WTC11 (cell line): ENCODE results near the gene SYNE3. TPM values are rescaled to one million over a fixed set of nuclear protein-coding genes. Genes with fewer than 3 reads are reported as not detected.

Source experiments
- ATAC-seq: fragments of 200-7000 bp; cut with Tn5 transposase; 2 replicates; pipeline ENCODE4 v1.10.0; 2021; ENCODE audit warnings: mild to moderate bottlenecking, moderate library complexity
- CTCF ChIA-PET: fragments of 300-600 bp; sonication (Branson Sonifier 250); formaldehyde crosslinking; loops from one replicate; lab custom pipeline; 2021; ENCODE audit warnings: antibody characterized with exemption; lab: Charles Lee
- POLR2A ChIA-PET: fragments of 350-600 bp; sonication (Branson Sonifier 250); formaldehyde crosslinking; loops from one replicate; lab custom pipeline; 2021; ENCODE audit warnings: antibody characterized with exemption; lab: Charles Lee
- DNase-seq: peaks from one replicate; pipeline ENCODE4 v3.0.0; 2021; ENCODE audit warnings: low spot score
- H3K27ac Mint-ChIP-seq: 2 replicates; pipeline ENCODE4 v1.8.0; 2021; ENCODE audit warnings: mixed read lengths
- H3K27me3 Mint-ChIP-seq: 2 replicates; pipeline ENCODE4 v1.8.0; 2021; ENCODE audit warnings: low read depth, mild to moderate bottlenecking, moderate library complexity, mixed read lengths
- H3K36me3 Mint-ChIP-seq: 2 replicates; pipeline ENCODE4 v1.8.0; 2021; ENCODE audit warnings: mixed read lengths
- H3K4me1 Mint-ChIP-seq: 2 replicates; pipeline ENCODE4 v1.8.0; 2022; ENCODE audit warnings: mixed read lengths
- H3K4me3 Mint-ChIP-seq: 2 replicates; pipeline ENCODE4 v1.8.0; 2021; ENCODE audit warnings: mild to moderate bottlenecking, moderate library complexity, mixed read lengths
- H3K9me3 Mint-ChIP-seq: 2 replicates; pipeline ENCODE4 v1.8.0; 2021; ENCODE audit warnings: mixed read lengths
- ATF1 ChIP-seq: sonication (generic); formaldehyde crosslinking; IDR thresholded peaks from 2 replicates; pipeline ENCODE4 v1.8.1; 2023; ENCODE audit warnings: mild to moderate bottlenecking, moderate library complexity, missing genetic modification reagents
- CREB1 ChIP-seq: sonication (generic); formaldehyde crosslinking; IDR thresholded peaks from 2 replicates; pipeline ENCODE4 v1.8.0; 2023; ENCODE audit warnings: mild to moderate bottlenecking, missing genetic modification reagents
- GABPB1 ChIP-seq: sonication (generic); formaldehyde crosslinking; IDR thresholded peaks from 2 replicates; pipeline ENCODE4 v1.8.1; 2023; ENCODE audit warnings: mild to moderate bottlenecking, missing genetic modification reagents
- GTF2I ChIP-seq: fragments of 250-450 bp; sonication (Bioruptor Pico); conservative IDR thresholded peaks from 2 replicates; pipeline ENCODE4 v1.4.0; 2021; ENCODE audit warnings: mild to moderate bottlenecking
- NR1H2 ChIP-seq: sonication (generic); formaldehyde crosslinking; IDR thresholded peaks from 2 replicates; pipeline ENCODE4 v1.9.0; 2021; ENCODE audit warnings: mild to moderate bottlenecking, moderate library complexity, missing genetic modification reagents
- SMAD3 ChIP-seq: sonication (generic); formaldehyde crosslinking; IDR thresholded peaks from 2 replicates; pipeline ENCODE4 v1.8.0; 2022; ENCODE audit warnings: missing genetic modification reagents, mild to moderate bottlenecking, borderline replicate concordance
- SMAD4 ChIP-seq: sonication (generic); formaldehyde crosslinking; IDR thresholded peaks from 2 replicates; pipeline ENCODE4 v1.8.0; 2022; ENCODE audit warnings: mild to moderate bottlenecking, missing genetic modification reagents
- TCF7 ChIP-seq: sonication (generic); formaldehyde crosslinking; IDR thresholded peaks from 2 replicates; pipeline ENCODE4 v1.8.0; 2022; ENCODE audit warnings: mild to moderate bottlenecking, low read depth, missing genetic modification reagents, moderate library complexity
- TEAD4 ChIP-seq: sonication (generic); formaldehyde crosslinking; IDR thresholded peaks from 2 replicates; pipeline ENCODE4 v1.8.0; 2022; ENCODE audit warnings: mild to moderate bottlenecking, missing genetic modification reagents
- ZNF121 ChIP-seq: sonication (generic); formaldehyde crosslinking; IDR thresholded peaks from 2 replicates; pipeline ENCODE4 v1.8.0; 2023; ENCODE audit warnings: missing genetic modification reagents
- ZNF138 ChIP-seq: sonication (generic); formaldehyde crosslinking; conservative IDR thresholded peaks from 2 replicates; pipeline ENCODE4 v1.8.1; 2022; ENCODE audit warnings: mild to moderate bottlenecking, moderate library complexity, missing genetic modification reagents
- total RNA-seq: library from RNA; stranded (reverse); gene quantifications from 3 replicates; pipeline ENCODE4 v1.2.3, GENCODE V29; 2021
- TF ChIP-seq, protein P1 (sequence below): sonication (generic); formaldehyde crosslinking; IDR thresholded peaks from 2 replicates; pipeline ENCODE4 v1.8.0; 2022; ENCODE audit warnings: missing genetic modification reagents
- TF ChIP-seq, protein P2 (sequence below): sonication (generic); formaldehyde crosslinking; IDR thresholded peaks from 2 replicates; pipeline ENCODE4 v1.8.1; 2023; ENCODE audit warnings: mild to moderate bottlenecking, missing genetic modification reagents
- TF ChIP-seq, protein P3 (sequence below): fragments of 250-450 bp; sonication (Bioruptor Pico); IDR thresholded peaks from 2 replicates; pipeline ENCODE4 v1.9.0; 2021; ENCODE audit warnings: mild to moderate bottlenecking
- TF ChIP-seq, protein P4 (sequence below): fragments of 250-450 bp; sonication (Bioruptor Pico); conservative IDR thresholded peaks from 2 replicates; pipeline ENCODE4 v1.9.0; 2021; ENCODE audit warnings: mild to moderate bottlenecking
- TF ChIP-seq, protein P5 (sequence below): sonication (generic); formaldehyde crosslinking; IDR thresholded peaks from 2 replicates; pipeline ENCODE4 v1.8.1; 2023; ENCODE audit warnings: mild to moderate bottlenecking, missing genetic modification reagents, moderate library complexity
- TF ChIP-seq, protein P6 (sequence below): sonication (generic); formaldehyde crosslinking; IDR thresholded peaks from 2 replicates; pipeline ENCODE4 v1.8.1; 2023; ENCODE audit warnings: mild to moderate bottlenecking, missing genetic modification reagents, moderate library complexity
- TF ChIP-seq, protein P7 (sequence below): sonication (generic); formaldehyde crosslinking; IDR thresholded peaks from 2 replicates; pipeline ENCODE4 v1.8.0; 2023; ENCODE audit warnings: missing genetic modification reagents, mild to moderate bottlenecking, borderline replicate concordance
- TF ChIP-seq, protein P8 (sequence below): sonication (generic); formaldehyde crosslinking; IDR thresholded peaks from 2 replicates; pipeline ENCODE4 v1.8.0; 2022; ENCODE audit warnings: mild to moderate bottlenecking, missing genetic modification reagents

SYNE3 gene
- total RNA-seq, 1 experiment from 2014 or later, result 0.24 TPM

DNA sequence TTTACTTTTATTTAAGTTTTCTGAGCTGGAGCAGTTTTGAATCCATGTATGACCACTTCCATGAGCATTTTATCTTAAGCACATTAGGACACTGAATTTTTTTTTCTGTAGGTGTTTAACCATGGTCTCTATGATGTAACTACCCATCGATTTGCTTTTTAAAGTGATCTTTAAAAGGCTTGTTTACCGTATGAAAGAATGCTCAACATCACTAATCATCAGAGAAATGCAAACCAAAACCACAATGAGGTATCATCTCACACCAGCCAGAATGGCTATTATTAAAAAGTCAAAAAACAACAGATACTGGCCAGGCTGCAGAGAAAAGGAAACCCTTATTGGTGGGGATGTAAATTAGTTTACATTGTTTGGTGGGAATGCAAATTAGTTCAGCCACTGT, 41.4 kb upstream of the SYNE3 start (continued):
- TF ChIP-seq NR1H2 (CRISPR knock-in tag), result no peak
- TF ChIP-seq TCF7 (CRISPR knock-in tag), result no peak
- no peak for TF ChIP-seq GABPB1
- TF ChIP-seq TEAD4, result no peak
- TF ChIP-seq, protein P1, sequence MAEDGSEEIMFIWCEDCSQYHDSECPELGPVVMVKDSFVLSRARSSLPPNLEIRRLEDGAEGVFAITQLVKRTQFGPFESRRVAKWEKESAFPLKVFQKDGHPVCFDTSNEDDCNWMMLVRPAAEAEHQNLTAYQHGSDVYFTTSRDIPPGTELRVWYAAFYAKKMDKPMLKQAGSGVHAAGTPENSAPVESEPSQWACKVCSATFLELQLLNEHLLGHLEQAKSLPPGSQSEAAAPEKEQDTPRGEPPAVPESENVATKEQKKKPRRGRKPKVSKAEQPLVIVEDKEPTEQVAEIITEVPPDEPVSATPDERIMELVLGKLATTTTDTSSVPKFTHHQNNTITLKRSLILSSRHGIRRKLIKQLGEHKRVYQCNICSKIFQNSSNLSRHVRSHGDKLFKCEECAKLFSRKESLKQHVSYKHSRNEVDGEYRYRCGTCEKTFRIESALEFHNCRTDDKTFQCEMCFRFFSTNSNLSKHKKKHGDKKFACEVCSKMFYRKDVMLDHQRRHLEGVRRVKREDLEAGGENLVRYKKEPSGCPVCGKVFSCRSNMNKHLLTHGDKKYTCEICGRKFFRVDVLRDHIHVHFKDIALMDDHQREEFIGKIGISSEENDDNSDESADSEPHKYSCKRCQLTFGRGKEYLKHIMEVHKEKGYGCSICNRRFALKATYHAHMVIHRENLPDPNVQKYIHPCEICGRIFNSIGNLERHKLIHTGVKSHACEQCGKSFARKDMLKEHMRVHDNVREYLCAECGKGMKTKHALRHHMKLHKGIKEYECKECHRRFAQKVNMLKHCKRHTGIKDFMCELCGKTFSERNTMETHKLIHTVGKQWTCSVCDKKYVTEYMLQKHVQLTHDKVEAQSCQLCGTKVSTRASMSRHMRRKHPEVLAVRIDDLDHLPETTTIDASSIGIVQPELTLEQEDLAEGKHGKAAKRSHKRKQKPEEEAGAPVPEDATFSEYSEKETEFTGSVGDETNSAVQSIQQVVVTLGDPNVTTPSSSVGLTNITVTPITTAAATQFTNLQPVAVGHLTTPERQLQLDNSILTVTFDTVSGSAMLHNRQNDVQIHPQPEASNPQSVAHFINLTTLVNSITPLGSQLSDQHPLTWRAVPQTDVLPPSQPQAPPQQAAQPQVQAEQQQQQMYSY (CRISPR knock-in tag), result no peak
- TF ChIP-seq, protein P2, sequence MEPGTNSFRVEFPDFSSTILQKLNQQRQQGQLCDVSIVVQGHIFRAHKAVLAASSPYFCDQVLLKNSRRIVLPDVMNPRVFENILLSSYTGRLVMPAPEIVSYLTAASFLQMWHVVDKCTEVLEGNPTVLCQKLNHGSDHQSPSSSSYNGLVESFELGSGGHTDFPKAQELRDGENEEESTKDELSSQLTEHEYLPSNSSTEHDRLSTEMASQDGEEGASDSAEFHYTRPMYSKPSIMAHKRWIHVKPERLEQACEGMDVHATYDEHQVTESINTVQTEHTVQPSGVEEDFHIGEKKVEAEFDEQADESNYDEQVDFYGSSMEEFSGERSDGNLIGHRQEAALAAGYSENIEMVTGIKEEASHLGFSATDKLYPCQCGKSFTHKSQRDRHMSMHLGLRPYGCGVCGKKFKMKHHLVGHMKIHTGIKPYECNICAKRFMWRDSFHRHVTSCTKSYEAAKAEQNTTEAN (CRISPR knock-in tag), result no peak
- TF ChIP-seq, protein P3, sequence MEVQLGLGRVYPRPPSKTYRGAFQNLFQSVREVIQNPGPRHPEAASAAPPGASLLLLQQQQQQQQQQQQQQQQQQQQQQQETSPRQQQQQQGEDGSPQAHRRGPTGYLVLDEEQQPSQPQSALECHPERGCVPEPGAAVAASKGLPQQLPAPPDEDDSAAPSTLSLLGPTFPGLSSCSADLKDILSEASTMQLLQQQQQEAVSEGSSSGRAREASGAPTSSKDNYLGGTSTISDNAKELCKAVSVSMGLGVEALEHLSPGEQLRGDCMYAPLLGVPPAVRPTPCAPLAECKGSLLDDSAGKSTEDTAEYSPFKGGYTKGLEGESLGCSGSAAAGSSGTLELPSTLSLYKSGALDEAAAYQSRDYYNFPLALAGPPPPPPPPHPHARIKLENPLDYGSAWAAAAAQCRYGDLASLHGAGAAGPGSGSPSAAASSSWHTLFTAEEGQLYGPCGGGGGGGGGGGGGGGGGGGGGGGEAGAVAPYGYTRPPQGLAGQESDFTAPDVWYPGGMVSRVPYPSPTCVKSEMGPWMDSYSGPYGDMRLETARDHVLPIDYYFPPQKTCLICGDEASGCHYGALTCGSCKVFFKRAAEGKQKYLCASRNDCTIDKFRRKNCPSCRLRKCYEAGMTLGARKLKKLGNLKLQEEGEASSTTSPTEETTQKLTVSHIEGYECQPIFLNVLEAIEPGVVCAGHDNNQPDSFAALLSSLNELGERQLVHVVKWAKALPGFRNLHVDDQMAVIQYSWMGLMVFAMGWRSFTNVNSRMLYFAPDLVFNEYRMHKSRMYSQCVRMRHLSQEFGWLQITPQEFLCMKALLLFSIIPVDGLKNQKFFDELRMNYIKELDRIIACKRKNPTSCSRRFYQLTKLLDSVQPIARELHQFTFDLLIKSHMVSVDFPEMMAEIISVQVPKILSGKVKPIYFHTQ, result no peak
- TF ChIP-seq, protein P4, sequence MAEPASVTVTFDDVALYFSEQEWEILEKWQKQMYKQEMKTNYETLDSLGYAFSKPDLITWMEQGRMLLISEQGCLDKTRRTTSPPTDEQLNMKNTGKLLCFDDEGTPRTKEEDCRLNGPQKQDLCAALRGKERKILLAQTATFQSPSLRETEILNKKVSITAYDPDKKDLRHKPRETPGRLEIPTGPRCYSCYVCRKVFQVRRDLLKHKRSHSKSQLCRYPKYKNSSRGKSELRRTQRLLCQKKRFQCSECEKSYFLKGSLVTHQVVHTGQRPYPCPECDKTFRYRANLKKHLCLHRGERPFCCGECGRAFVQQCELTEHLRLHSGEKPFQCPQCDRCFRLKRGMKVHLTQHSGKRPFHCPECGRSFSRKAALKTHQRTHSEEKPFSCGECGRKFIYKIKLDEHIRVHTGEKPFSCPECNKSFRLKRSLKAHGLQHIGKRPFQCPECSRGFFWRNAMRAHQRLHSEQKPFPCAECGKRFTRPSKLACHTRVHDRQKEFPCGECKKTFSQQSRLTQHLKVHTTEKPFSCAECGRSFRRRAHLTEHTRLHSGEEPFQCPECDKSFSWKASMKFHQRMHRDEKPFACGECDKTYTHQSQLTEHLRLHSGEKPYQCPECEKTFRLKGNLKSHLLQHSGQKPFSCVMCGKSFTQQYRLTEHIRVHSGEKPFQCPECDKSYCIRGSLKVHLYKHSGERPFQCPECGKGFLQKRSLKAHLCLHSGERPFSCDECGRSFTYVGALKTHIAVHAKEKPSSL, result no peak
- TF ChIP-seq, protein P5, sequence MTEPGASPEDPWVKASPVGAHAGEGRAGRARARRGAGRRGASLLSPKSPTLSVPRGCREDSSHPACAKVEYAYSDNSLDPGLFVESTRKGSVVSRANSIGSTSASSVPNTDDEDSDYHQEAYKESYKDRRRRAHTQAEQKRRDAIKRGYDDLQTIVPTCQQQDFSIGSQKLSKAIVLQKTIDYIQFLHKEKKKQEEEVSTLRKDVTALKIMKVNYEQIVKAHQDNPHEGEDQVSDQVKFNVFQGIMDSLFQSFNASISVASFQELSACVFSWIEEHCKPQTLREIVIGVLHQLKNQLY (CRISPR knock-in tag), result no peak
- TF ChIP-seq GTF2I (CRISPR knock-in tag), result no peak
- no peak for TF ChIP-seq ZNF138
- no peak for TF ChIP-seq SMAD4 (CRISPR knock-in tag)
- no peak for TF ChIP-seq ATF1

DNA sequence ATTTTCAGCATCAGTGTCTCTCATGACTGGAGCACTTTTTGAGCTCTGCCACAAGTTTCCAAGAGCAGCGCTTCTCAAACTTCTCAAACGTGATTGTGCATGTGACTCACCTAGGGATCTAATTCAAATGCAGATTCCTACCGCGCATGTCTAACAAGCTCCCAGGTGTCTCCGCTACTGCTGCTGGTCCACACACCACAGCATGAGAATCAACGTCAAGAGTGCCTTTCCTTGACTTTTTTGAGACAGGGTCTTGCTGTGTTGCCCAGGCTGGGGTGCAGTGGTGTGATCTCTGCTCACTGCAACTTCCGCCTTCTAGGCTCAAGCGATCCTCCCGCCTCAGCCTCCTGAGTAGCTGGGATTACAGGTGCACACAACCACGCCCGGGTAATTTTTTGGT, 40.8 kb upstream of the SYNE3 start:
- Mint-ChIP-seq H3K27me3 (peaks cover 36% of the 10 kb centered on the region), H3K4me3 (no peak overlapping the region), H3K36me3 (no peaks in the 10 kb centered on the region), H3K9me3 (peaks cover 5% of the 10 kb centered on the region), H3K27ac (no peak overlapping the region), H3K4me1 (peaks cover 29% of the 10 kb centered on the region)
- ChIA-PET CTCF (interaction anchor here (0.8 to 1.6 kb wide), 8 partner anchors 9 to 543 kb away, joined by 3 to 7 read pairs (median 4); partner anchors contain the start of genes GLRX5 and TCL1B), POLR2A (interaction anchor here (0.5 kb wide), 1 partner anchor 481 kb away, joined by 3 read pairs; no protein-coding TSS in a partner anchor)
- ATAC-seq, result peak; percentile 46; the same call in 1 of the 2 replicates
- no peak for DNase-seq
- TF ChIP-seq, protein P6, sequence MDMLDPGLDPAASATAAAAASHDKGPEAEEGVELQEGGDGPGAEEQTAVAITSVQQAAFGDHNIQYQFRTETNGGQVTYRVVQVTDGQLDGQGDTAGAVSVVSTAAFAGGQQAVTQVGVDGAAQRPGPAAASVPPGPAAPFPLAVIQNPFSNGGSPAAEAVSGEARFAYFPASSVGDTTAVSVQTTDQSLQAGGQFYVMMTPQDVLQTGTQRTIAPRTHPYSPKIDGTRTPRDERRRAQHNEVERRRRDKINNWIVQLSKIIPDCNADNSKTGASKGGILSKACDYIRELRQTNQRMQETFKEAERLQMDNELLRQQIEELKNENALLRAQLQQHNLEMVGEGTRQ, result peak; percentile 61
- TF ChIP-seq ZNF121 (CRISPR knock-in tag) (peak; percentile 99), SMAD3 (CRISPR knock-in tag) (0 out of 2 replicates have a peak, but pooled peaks have one; percentile 34), GTF2I (CRISPR knock-in tag) (peak; percentile 94), CREB1 (no peak)
- TF ChIP-seq, protein P7, sequence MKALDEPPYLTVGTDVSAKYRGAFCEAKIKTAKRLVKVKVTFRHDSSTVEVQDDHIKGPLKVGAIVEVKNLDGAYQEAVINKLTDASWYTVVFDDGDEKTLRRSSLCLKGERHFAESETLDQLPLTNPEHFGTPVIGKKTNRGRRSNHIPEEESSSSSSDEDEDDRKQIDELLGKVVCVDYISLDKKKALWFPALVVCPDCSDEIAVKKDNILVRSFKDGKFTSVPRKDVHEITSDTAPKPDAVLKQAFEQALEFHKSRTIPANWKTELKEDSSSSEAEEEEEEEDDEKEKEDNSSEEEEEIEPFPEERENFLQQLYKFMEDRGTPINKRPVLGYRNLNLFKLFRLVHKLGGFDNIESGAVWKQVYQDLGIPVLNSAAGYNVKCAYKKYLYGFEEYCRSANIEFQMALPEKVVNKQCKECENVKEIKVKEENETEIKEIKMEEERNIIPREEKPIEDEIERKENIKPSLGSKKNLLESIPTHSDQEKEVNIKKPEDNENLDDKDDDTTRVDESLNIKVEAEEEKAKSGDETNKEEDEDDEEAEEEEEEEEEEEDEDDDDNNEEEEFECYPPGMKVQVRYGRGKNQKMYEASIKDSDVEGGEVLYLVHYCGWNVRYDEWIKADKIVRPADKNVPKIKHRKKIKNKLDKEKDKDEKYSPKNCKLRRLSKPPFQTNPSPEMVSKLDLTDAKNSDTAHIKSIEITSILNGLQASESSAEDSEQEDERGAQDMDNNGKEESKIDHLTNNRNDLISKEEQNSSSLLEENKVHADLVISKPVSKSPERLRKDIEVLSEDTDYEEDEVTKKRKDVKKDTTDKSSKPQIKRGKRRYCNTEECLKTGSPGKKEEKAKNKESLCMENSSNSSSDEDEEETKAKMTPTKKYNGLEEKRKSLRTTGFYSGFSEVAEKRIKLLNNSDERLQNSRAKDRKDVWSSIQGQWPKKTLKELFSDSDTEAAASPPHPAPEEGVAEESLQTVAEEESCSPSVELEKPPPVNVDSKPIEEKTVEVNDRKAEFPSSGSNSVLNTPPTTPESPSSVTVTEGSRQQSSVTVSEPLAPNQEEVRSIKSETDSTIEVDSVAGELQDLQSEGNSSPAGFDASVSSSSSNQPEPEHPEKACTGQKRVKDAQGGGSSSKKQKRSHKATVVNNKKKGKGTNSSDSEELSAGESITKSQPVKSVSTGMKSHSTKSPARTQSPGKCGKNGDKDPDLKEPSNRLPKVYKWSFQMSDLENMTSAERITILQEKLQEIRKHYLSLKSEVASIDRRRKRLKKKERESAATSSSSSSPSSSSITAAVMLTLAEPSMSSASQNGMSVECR (CRISPR knock-in tag), result no peak
- TF ChIP-seq, protein P8, sequence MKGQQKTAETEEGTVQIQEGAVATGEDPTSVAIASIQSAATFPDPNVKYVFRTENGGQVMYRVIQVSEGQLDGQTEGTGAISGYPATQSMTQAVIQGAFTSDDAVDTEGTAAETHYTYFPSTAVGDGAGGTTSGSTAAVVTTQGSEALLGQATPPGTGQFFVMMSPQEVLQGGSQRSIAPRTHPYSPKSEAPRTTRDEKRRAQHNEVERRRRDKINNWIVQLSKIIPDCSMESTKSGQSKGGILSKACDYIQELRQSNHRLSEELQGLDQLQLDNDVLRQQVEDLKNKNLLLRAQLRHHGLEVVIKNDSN (CRISPR knock-in tag), result 0 out of 2 replicates have a peak, but pooled peaks have one; percentile 31
- TF ChIP-seq, all 79 proteins: peak for 5
